Measurements from ENCODE around the gene SDK1.
"Not testable (repeated sequence)": the region's sequence is repeated elsewhere in the genome, so short reads cannot be mapped to it uniquely, and the experiment has no call there.

SDK1 gene

GRCh38 chr7:3942276-3942675 is 641.2 kb downstream of the SDK1 start:
- no peak for DNase-seq

GRCh38 chr7:3942816-3943745 is 642.0 kb downstream of the SDK1 start:
- DNase-seq: no peak

GRCh38 chr7:3943779-3944520 is 642.9 kb downstream of the SDK1 start:
- DNase-seq: no peak

- no peak for DNase-seq
These were observed 648.2 kb downstream of the SDK1 start for GRCh38 chr7:3949242-3949640.

- no peak for DNase-seq
These were observed 649.2 kb downstream of the SDK1 start for GRCh38 chr7:3950249-3950648.

GRCh38 chr7:3951316-3952055 is 650.4 kb downstream of the SDK1 start:
- DNase-seq: no peak

GRCh38 chr7:3953133-3953532 is 652.1 kb downstream of the SDK1 start:
- DNase-seq: no peak

GRCh38 chr7:3953946-3954345 is 652.9 kb downstream of the SDK1 start:
- DNase-seq: no peak

- no peak for DNase-seq
These were observed 654.0 kb downstream of the SDK1 start for GRCh38 chr7:3955026-3955425.

GRCh38 chr7:3955751-3956696 is 655.0 kb downstream of the SDK1 start:
- no peak for DNase-seq

GRCh38 chr7:3956949-3957348 is 655.9 kb downstream of the SDK1 start:
- no peak for DNase-seq

- no peak for DNase-seq
These were observed 656.5 kb downstream of the SDK1 start for GRCh38 chr7:3957472-3958108.

- DNase-seq: no peak
These were observed 657.0 kb downstream of the SDK1 start for GRCh38 chr7:3958109-3958483.

- no peak for DNase-seq
These were observed 658.3 kb downstream of the SDK1 start for GRCh38 chr7:3959364-3959763.

- no peak for DNase-seq
These were observed 659.2 kb downstream of the SDK1 start for GRCh38 chr7:3960050-3960763.

- no peak for DNase-seq
These were observed 659.9 kb downstream of the SDK1 start for GRCh38 chr7:3960942-3961341.

GRCh38 chr7:3961857-3962503 is 660.9 kb downstream of the SDK1 start:
- DNase-seq: no peak

- not testable (repeated sequence) for DNase-seq
These were observed 662.7 kb downstream of the SDK1 start for GRCh38 chr7:3963768-3964167.

GRCh38 chr7:3964980-3965606 is 664.0 kb downstream of the SDK1 start:
- DNase-seq: no peak

- DNase-seq: no peak
These were observed 664.8 kb downstream of the SDK1 start for GRCh38 chr7:3965794-3966395.

All from AML-193 (cell line).